K562 (cell line): Measurements from ENCODE around the gene SPPL3. TPM values are rescaled to one million over a fixed set of nuclear protein-coding genes. Genes with fewer than 3 reads are reported as not detected.

Experiments
- ATAC-seq: fragments of 200-7000 bp; cut with Tn5 transposase; 3 replicates; pipeline ENCODE4 v1.9.1; 2020; ENCODE audit warnings: moderate library complexity
- BruUV-seq: library from RNA; stranded (reverse); fragments of 400-500 nt; replicated peaks from 2 replicates; lab custom pipeline; 2021; lab: Mats Ljungman, UMichigan
- CTCF ChIA-PET: fragments of 300-600 bp; formaldehyde crosslinking; extraction: SDS; loops from one replicate; lab custom pipeline; 2021; ENCODE audit warnings: low intra/inter-chr PET ratio; lab: Yijun Ruan, JAX
- POLR2A ChIA-PET: fragments of 300-600, 350-650 bp; sonication (Branson Sonifier 250); formaldehyde crosslinking; extraction: SDS; loops from one replicate; lab custom pipeline; 2021; ENCODE audit warnings: antibody characterized with exemption, inconsistent platforms; lab: Yijun Ruan, JAX
- DNase-seq, 4 experiments: peaks; one replicate each; pipeline versions ENCODE4 v3.0.0 to v3.0.0-alpha.2; 2011 to 2018; ENCODE audit warnings: low spot score in 3 of 4, mixed read lengths in 3 of 4; ENCODE audit errors: extremely low read depth in 1 of 4
- FAIRE-seq: peaks from 2 replicates; lab custom pipeline; 2011; peaks lifted over from hg19 to GRCh38; lab: Jason Lieb, UNC
- H2AFZ ChIP-seq: 2 replicates; pipeline ENCODE4 v1.6.0; 2011; ENCODE audit warnings: low read depth, low read length, control low read depth, inconsistent platforms
- H3K27ac ChIP-seq: fragments of 200-600 bp; 3 replicates; pipeline ENCODE4 v1.8.0; 2011; ENCODE audit warnings: low read depth, mild to moderate bottlenecking, control low read depth, inconsistent platforms, low read length, moderate library complexity, mixed read lengths; ENCODE audit errors: extremely low read depth
- H3K27me3 ChIP-seq, 2 experiments: fragments of 300-600 bp in 1 of 2; 2 replicates in 1 of 2; 3 replicates in 1 of 2; pipeline versions ENCODE4 v1.6.0 to v1.8.0; 2011; ENCODE audit warnings: inconsistent platforms in 2 of 2, low read length in 2 of 2, mild to moderate bottlenecking in 1 of 2, mixed read lengths in 1 of 2, moderate library complexity in 1 of 2; ENCODE audit not compliant: control insufficient read depth in 2 of 2, insufficient read depth in 2 of 2
- H3K36me3 ChIP-seq: fragments of 300-600 bp; 3 replicates; pipeline ENCODE4 v1.8.0; 2011; ENCODE audit warnings: mild to moderate bottlenecking, low read length, inconsistent platforms; ENCODE audit not compliant: control insufficient read depth, insufficient read depth
- H3K4me1 ChIP-seq, 2 experiments: fragments of 200-600 bp in 1 of 2; replicated peaks in 1 of 2; 2 replicates in 1 of 2; 3 replicates in 1 of 2; pipeline versions ENCODE4 v1.5.1 to v1.8.0; 2011; ENCODE audit warnings: inconsistent platforms in 2 of 2, low read length in 2 of 2, mild to moderate bottlenecking in 1 of 2, mixed read lengths in 1 of 2, moderate library complexity in 1 of 2; ENCODE audit not compliant: control insufficient read depth in 2 of 2, insufficient read depth in 2 of 2
- H3K4me2 ChIP-seq: 2 replicates; pipeline ENCODE4 v1.6.1; 2011; ENCODE audit warnings: low read length, control low read depth, inconsistent platforms, mixed read lengths; ENCODE audit not compliant: insufficient read depth
- H3K4me3 ChIP-seq: fragments of 200-600 bp; sonication (generic), shearing (Covaris generic); 2 replicates; pipeline ENCODE4 v1.5.1; 2016; ENCODE audit warnings: control low read depth, inconsistent platforms
- H3K79me2 ChIP-seq: fragments of 200-600 bp; 3 replicates; pipeline ENCODE4 v1.8.0; 2011; ENCODE audit warnings: low read length, inconsistent platforms; ENCODE audit not compliant: control insufficient read depth, insufficient read depth
- H3K9ac ChIP-seq, 2 experiments: 2 replicates each; pipeline versions ENCODE4 v1.6.0 to v1.6.1; 2011; ENCODE audit warnings: low read depth in 2 of 2, low read length in 2 of 2, control low read depth in 1 of 2, inconsistent platforms in 1 of 2, mild to moderate bottlenecking in 1 of 2, mixed read lengths in 1 of 2; ENCODE audit not compliant: insufficient read depth in 1 of 2
- H3K9me1 ChIP-seq: one replicate; pipeline ENCODE4 v1.6.0; 2011; ENCODE audit warnings: inconsistent platforms, mild to moderate bottlenecking, low read length, moderate library complexity; ENCODE audit not compliant: control insufficient read depth, insufficient read depth
- H3K9me3 ChIP-seq: replicated peaks from 2 replicates; pipeline ENCODE4 v1.5.1; 2011; ENCODE audit warnings: low read depth, low read length, inconsistent platforms; ENCODE audit not compliant: control insufficient read depth, insufficient read depth
- H4K20me1 ChIP-seq: replicated peaks from 2 replicates; pipeline ENCODE4 v1.6.1; 2011; ENCODE audit warnings: low read length, inconsistent platforms, mixed read lengths; ENCODE audit not compliant: control insufficient read depth, insufficient read depth
- EGR1 ChIP-seq: fragments of 450-650 bp; conservative IDR thresholded peaks from 2 replicates; pipeline ENCODE4 v1.6.1; 2017; ENCODE audit warnings: mild to moderate bottlenecking
- KAT8 ChIP-seq: fragments of 450-650 bp; IDR thresholded peaks from 2 replicates; pipeline ENCODE4 v1.6.1; 2016; ENCODE audit warnings: low read depth, mild to moderate bottlenecking
- SPI1 ChIP-seq: IDR thresholded peaks from 2 replicates; pipeline ENCODE4 v1.6.1; 2011; ENCODE audit warnings: low read depth, low read length, control low read depth, borderline replicate concordance
- THAP7 ChIP-seq: fragments of 250-450 bp; sonication (Bioruptor Pico); IDR thresholded peaks from 2 replicates; pipeline ENCODE4 v1.5.0; 2021
- THRB ChIP-seq: fragments of 450-650 bp; formaldehyde crosslinking; conservative IDR thresholded peaks from 2 replicates; pipeline ENCODE4 v1.4.0; 2022; ENCODE audit warnings: mild to moderate bottlenecking, missing genetic modification characterization
- WGBS: fragments of 100-300 bp; shearing (Covaris generic); methylation state at CpG from one replicate; pipeline ENCODE4 v1.1.6; 2016; ENCODE audit warnings: low coverage, mixed read lengths; ENCODE audit not compliant: insufficient coverage; ENCODE audit errors: missing lambda C conversion rate; 5-methylcytosine and 5-hydroxymethylcytosine counted together
- in situ Hi-C: fragments of 300-500 bp; cut with MboI; formaldehyde crosslinking; loops from 4 replicates; pipeline ENCODE4 v1.15.0; 2018; ENCODE audit warnings: inconsistent platforms, mixed read lengths
- intact Hi-C: fragments of 100-400 bp; cut with micrococcal nuclease; formaldehyde crosslinking; loops from 2 replicates; pipeline ENCODE4 v1.14.2; 2022
- polyA plus RNA-seq, 8 experiments: library from polyadenylated mRNA; depleted of rRNA in 4 of 8; stranded (reverse) in 5 of 8; unstranded in 3 of 8; fragments of >200 nt; fragmentation: Nextera tagmentation in 2 of 8; fragmentation: Illumina TruSeq in 1 of 8; extraction: Ambion mirVana in 2 of 8; extraction: Trizol in 1 of 8; gene quantifications; 2 replicates each; pipeline versions ENCODE4 v1.2.1 to v1.2.3, GENCODE V29; 2011 to 2014; ENCODE audit warnings: inconsistent platforms in 1 of 8, missing spikeins in 1 of 8
- total RNA-seq, 7 experiments: library from RNA; depleted of rRNA in 6 of 7; stranded (reverse); fragments of >200 nt in 6 of 7; fragmentation: Illumina TruSeq in 2 of 7; extraction: Trizol in 2 of 7; gene quantifications; 2 replicates each; pipeline versions ENCODE4 v1.2.1 to v1.2.3, GENCODE V29; 2011 to 2021; ENCODE audit warnings: low replicate concordance in 1 of 7

SPPL3 gene
- total and polyA plus RNA-seq, 9 of the 15 experiments (the other 6 are each of a cell fraction or from before 2014, with no cell fraction given): 2.9 to 32.1 (median 7.1) TPM

GRCh38 chr12:120936197-120936596 lies 32.0 kb upstream of the SPPL3 start:
- no TSS peak for BruUV-seq
- Histone ChIP-seq H3K4me3 (no peak overlapping the region), H4K20me1 (no peaks in the 10 kb centered on the region), H3K9me1 (no peaks in the 10 kb centered on the region), H3K4me2 (no peak overlapping the region), H3K9me3 (no peaks in the 10 kb centered on the region), H3K4me1 (peaks cover 0 to 6% of the 10 kb centered on the region in 2 experiments; a peak in 2 of 5 replicates), H3K27ac (no peak overlapping the region), H3K36me3 (no peaks in the 10 kb centered on the region), H2AFZ (no peak overlapping the region), H3K27me3 (peaks cover 5 to 7% of the 10 kb centered on the region in 2 experiments; a peak in 1 of 5 replicates), H3K79me2 (no peaks in the 10 kb centered on the region), H3K9ac (no peak overlapping the region)
- in situ Hi-C loops: no loop called here
- intact Hi-C loops: no loop called here
- no peak for ATAC-seq
- no peak for FAIRE-seq
- WGBS: 16% methylated on average over 2 of the region's 2 CpGs
- TF ChIP-seq THRB (CRISPR knock-in tag): no peak
- peak; percentile 38; the same call in 1 of the 2 replicates for TF ChIP-seq SPI1
- POLR2A ChIA-PET: no interaction called here
- CTCF ChIA-PET: no interaction called here
- no peak for DNase-seq

GRCh38 chr12:120933786-120934185 lies 29.6 kb upstream of the SPPL3 start:
- POLR2A ChIA-PET: interaction anchor here (0.7 kb wide), 1 partner anchor 30 kb away, joined by 3 read pairs; the partner anchor contains the start of gene SPPL3
- intact Hi-C loops: no loop called here
- H2AFZ ChIP-seq: no peak overlapping the region
- TF ChIP-seq THAP7 (CRISPR knock-in tag): no peak
- no peak for TF ChIP-seq KAT8
- 0 out of 2 replicates have a peak, but pooled peaks have one; percentile 11 for TF ChIP-seq EGR1
- H3K27me3 ChIP-seq: peaks cover 2 to 7% of the 10 kb centered on the region in 2 experiments; a peak in 1 of 5 replicates
- no peaks in the 10 kb centered on the region; a peak in 2 of 5 replicates for H3K4me1 ChIP-seq
- no peaks in the 10 kb centered on the region for H4K20me1 ChIP-seq
- DNase-seq (no peak), FAIRE-seq (no peak), ATAC-seq (no peak)
- H3K9ac ChIP-seq: no peak overlapping the region
- H3K9me1 ChIP-seq: no peaks in the 10 kb centered on the region
- no peak overlapping the region for H3K4me2 ChIP-seq
- no TSS peak for BruUV-seq
- no peaks in the 10 kb centered on the region for H3K9me3 ChIP-seq
- no peak overlapping the region for H3K27ac ChIP-seq
- CTCF ChIA-PET: no interaction called here
- H3K4me3 ChIP-seq: no peak overlapping the region
- 16% methylated on average over 4 of the region's 6 CpGs for WGBS
- in situ Hi-C loops: no loop called here
- no peaks in the 10 kb centered on the region for H3K79me2 ChIP-seq
- no peaks in the 10 kb centered on the region for H3K36me3 ChIP-seq
